GM12878 (cell line): ENCODE data around the gene MACROD2.

Experiments used
- BHLHE40 ChIP-seq, 2 experiments: fragments of 450-650 bp in 1 of 2; IDR thresholded peaks; 2 replicates each; pipeline ENCODE4 v1.6.1; 2011 to 2017; ENCODE audit warnings: low read depth in 2 of 2, borderline replicate concordance in 1 of 2, improper control_type of control experiment in 1 of 2, low read length in 1 of 2, mild to moderate bottlenecking in 1 of 2
- EZH2 ChIP-seq: IDR thresholded peaks from 2 replicates; pipeline ENCODE4 v1.6.1; 2012; ENCODE audit warnings: low read depth, mild to moderate bottlenecking, control low read depth, inconsistent platforms, low read length, borderline replicate concordance; ENCODE audit not compliant: control insufficient read depth
- HDAC6 ChIP-seq: fragments of 200-600 bp; sonication (generic); IDR thresholded peaks from one replicate; pipeline ENCODE4 v1.8.0; 2017; ENCODE audit warnings: antibody characterized with exemption; ENCODE audit not compliant: unreplicated experiment
- PAX8 ChIP-seq: fragments of 450-650 bp; IDR thresholded peaks from 2 replicates; pipeline ENCODE4 v1.6.1; 2017; ENCODE audit warnings: mild to moderate bottlenecking, moderate library complexity
- POLR2AphosphoS5 ChIP-seq: IDR thresholded peaks from 2 replicates; pipeline ENCODE4 v1.6.1; 2011; ENCODE audit warnings: mild to moderate bottlenecking, low read length, inconsistent platforms
- TAF1 ChIP-seq: IDR thresholded peaks from 2 replicates; pipeline ENCODE4 v1.6.1; 2011; ENCODE audit warnings: mild to moderate bottlenecking, low read depth, low read length, borderline replicate concordance
- TF ChIP-seq, protein P1 (sequence below), 3 experiments: IDR thresholded peaks in 2 of 3; conservative IDR thresholded peaks in 1 of 3; 2 replicates each; pipeline ENCODE4 v1.5.1; 2011; ENCODE audit warnings: low read depth in 3 of 3, low read length in 3 of 3, mild to moderate bottlenecking in 3 of 3, control low read depth in 2 of 3, moderate library complexity in 2 of 3, inconsistent platforms in 1 of 3, mixed read lengths in 1 of 3; ENCODE audit not compliant: control insufficient read depth in 2 of 3, insufficient read depth in 1 of 3; ENCODE audit errors: extremely low read depth in 1 of 3
- TF ChIP-seq, protein P2 (sequence below): fragments of 450-650 bp; IDR thresholded peaks from 2 replicates; pipeline ENCODE4 v1.6.1; 2017; ENCODE audit warnings: antibody characterized with exemption, mild to moderate bottlenecking, moderate library complexity
- TF ChIP-seq, protein P3 (sequence below): IDR thresholded peaks from 2 replicates; pipeline ENCODE4 v1.6.1; 2011; ENCODE audit warnings: low read depth, low read length, improper control_type of control experiment, borderline replicate concordance

DNA sequence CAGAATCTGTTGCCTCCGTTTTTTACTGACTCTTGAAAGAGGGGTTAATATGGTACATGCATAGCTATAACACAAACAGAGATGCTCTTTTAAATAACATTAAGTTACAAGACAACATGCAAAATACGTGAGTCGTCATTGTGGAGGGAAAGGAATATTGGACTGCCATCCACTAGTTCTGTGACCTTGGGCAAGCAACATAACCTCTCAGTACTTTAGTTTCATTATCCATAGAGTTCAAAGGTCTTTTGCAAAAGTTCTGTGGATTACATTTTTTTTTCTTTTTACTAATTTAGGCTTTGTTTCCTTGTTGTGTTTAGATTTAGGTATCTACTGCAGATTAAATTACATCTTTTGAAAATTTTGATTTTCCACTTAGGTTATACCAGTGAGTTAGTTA lies 70.5 kb downstream of the MACROD2 start:
- no peak for TF ChIP-seq PAX8
- TF ChIP-seq, protein P1, sequence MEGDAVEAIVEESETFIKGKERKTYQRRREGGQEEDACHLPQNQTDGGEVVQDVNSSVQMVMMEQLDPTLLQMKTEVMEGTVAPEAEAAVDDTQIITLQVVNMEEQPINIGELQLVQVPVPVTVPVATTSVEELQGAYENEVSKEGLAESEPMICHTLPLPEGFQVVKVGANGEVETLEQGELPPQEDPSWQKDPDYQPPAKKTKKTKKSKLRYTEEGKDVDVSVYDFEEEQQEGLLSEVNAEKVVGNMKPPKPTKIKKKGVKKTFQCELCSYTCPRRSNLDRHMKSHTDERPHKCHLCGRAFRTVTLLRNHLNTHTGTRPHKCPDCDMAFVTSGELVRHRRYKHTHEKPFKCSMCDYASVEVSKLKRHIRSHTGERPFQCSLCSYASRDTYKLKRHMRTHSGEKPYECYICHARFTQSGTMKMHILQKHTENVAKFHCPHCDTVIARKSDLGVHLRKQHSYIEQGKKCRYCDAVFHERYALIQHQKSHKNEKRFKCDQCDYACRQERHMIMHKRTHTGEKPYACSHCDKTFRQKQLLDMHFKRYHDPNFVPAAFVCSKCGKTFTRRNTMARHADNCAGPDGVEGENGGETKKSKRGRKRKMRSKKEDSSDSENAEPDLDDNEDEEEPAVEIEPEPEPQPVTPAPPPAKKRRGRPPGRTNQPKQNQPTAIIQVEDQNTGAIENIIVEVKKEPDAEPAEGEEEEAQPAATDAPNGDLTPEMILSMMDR (IDR thresholded peaks at IDR 0.05 in 2 of 3, conservative IDR thresholded peaks at IDR 0.05 in 1 of 3; ENCODE audit: control insufficient read depth in 2 of 3, extremely low read depth in 1 of 3, insufficient read depth in 1 of 3, low read depth in 3 of 3, low read length in 3 of 3), result no peak
- TF ChIP-seq BHLHE40 (IDR thresholded peaks at IDR 0.05; ENCODE audit: borderline replicate concordance in 1 of 2, low read depth in 2 of 2, low read length in 1 of 2), result no peak
- TF ChIP-seq, protein P2, sequence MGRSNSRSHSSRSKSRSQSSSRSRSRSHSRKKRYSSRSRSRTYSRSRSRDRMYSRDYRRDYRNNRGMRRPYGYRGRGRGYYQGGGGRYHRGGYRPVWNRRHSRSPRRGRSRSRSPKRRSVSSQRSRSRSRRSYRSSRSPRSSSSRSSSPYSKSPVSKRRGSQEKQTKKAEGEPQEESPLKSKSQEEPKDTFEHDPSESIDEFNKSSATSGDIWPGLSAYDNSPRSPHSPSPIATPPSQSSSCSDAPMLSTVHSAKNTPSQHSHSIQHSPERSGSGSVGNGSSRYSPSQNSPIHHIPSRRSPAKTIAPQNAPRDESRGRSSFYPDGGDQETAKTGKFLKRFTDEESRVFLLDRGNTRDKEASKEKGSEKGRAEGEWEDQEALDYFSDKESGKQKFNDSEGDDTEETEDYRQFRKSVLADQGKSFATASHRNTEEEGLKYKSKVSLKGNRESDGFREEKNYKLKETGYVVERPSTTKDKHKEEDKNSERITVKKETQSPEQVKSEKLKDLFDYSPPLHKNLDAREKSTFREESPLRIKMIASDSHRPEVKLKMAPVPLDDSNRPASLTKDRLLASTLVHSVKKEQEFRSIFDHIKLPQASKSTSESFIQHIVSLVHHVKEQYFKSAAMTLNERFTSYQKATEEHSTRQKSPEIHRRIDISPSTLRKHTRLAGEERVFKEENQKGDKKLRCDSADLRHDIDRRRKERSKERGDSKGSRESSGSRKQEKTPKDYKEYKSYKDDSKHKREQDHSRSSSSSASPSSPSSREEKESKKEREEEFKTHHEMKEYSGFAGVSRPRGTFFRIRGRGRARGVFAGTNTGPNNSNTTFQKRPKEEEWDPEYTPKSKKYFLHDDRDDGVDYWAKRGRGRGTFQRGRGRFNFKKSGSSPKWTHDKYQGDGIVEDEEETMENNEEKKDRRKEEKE, result no peak
- no peak for TF ChIP-seq EZH2
- no peak for TF ChIP-seq TAF1
- TF ChIP-seq, protein P3, sequence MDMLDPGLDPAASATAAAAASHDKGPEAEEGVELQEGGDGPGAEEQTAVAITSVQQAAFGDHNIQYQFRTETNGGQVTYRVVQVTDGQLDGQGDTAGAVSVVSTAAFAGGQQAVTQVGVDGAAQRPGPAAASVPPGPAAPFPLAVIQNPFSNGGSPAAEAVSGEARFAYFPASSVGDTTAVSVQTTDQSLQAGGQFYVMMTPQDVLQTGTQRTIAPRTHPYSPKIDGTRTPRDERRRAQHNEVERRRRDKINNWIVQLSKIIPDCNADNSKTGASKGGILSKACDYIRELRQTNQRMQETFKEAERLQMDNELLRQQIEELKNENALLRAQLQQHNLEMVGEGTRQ, result no peak
- no peak for TF ChIP-seq HDAC6
- TF ChIP-seq POLR2AphosphoS5, result no peak
